Measurements from ENCODE around the gene SATB1. TPM values are rescaled to one million over a fixed set of nuclear protein-coding genes. Genes with fewer than 3 reads are reported as not detected.

Gene SATB1
- polyA plus RNA-seq, 1 donor from 2014 or later: 16.0 TPM

DNA sequence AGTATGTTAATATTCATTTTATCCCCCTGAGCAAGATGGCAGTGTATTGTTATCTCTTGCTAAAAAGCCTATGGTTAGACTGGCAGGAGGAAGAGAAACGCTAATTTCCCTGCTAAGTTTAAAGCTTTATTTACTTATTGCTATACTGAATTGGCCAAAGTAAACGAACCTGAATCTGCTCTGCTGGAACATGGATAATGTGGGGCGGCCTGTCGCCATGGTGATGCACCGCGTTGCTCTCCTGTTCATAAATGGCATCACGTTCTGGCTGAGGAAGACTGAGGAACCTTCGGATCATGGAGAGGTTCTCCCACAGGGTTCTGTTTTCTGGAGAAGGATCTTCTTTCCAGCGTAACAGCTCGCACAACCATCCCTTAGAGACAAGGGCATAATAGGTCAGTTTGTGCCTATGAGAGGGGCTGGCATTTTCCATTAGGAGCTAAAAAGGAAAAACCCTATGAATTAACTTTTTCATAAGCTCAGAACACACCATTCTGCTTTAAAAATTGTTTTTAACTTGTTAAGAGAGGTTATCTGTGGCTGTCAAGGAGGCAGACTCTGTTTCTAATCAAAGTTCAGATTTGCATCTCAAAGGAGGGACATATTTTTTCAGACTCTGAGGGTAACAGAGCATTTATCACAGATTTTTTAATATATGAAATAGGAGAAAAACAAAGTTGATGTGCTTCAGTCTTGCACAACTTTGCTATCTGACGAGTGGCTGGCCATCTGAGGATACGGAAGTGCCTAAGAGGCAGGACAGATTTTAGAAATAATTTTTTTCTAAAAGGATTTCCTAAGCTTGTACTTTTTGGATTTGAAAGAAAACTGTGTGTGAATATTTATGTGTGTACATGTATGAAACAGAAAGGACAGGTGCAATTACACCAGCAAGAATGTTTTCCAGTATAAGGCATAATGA, 73.1 kb downstream of the SATB1 start:
- no peaks in the 10 kb centered on the region for H3K36me3 ChIP-seq (ENCODE audit: insufficient read depth, low read length)
- H3K9me2 ChIP-seq (ENCODE audit: insufficient read depth, low read length): no peaks in the 10 kb centered on the region
- H3K79me2 ChIP-seq (replicated peaks; ENCODE audit: insufficient read depth, low read length): no peaks in the 10 kb centered on the region
- H3K4me3 ChIP-seq (ENCODE audit: low read length): no peak overlapping the region
- H3K27me3 ChIP-seq (ENCODE audit: insufficient read depth, low read depth, low read length): no peaks in the 10 kb centered on the region
- H3F3A ChIP-seq (ENCODE audit: insufficient read depth, low read length, poor library complexity, severe bottlenecking): no peaks in the 10 kb centered on the region
- H3K9ac ChIP-seq (ENCODE audit: low read length): no peak overlapping the region
- no peaks in the 10 kb centered on the region for H3K9me3 ChIP-seq (ENCODE audit: low read length)
- TF ChIP-seq SMC3 (conservative IDR thresholded peaks at IDR 0.05; ENCODE audit: poor library complexity) (no peak), EP300 (conservative IDR thresholded peaks at IDR 0.05; ENCODE audit: poor library complexity, severe bottlenecking) (no peak), POLR2AphosphoS5 (IDR thresholded peaks at IDR 0.05) (no peak), RAD21 (conservative IDR thresholded peaks at IDR 0.05) (no peak), CTCF (IDR thresholded peaks at IDR 0.05; ENCODE audit: poor library complexity, severe bottlenecking) (no peak), EZH2 (IDR thresholded peaks at IDR 0.05; ENCODE audit: borderline replicate concordance, insufficient read depth, low read length, poor library complexity, severe bottlenecking) (no peak), TAF1 (IDR thresholded peaks at IDR 0.05; ENCODE audit: low read depth) (no peak), MXI1 (conservative IDR thresholded peaks at IDR 0.05; ENCODE audit: poor library complexity, severe bottlenecking) (no peak)
- TF ChIP-seq, protein P1, sequence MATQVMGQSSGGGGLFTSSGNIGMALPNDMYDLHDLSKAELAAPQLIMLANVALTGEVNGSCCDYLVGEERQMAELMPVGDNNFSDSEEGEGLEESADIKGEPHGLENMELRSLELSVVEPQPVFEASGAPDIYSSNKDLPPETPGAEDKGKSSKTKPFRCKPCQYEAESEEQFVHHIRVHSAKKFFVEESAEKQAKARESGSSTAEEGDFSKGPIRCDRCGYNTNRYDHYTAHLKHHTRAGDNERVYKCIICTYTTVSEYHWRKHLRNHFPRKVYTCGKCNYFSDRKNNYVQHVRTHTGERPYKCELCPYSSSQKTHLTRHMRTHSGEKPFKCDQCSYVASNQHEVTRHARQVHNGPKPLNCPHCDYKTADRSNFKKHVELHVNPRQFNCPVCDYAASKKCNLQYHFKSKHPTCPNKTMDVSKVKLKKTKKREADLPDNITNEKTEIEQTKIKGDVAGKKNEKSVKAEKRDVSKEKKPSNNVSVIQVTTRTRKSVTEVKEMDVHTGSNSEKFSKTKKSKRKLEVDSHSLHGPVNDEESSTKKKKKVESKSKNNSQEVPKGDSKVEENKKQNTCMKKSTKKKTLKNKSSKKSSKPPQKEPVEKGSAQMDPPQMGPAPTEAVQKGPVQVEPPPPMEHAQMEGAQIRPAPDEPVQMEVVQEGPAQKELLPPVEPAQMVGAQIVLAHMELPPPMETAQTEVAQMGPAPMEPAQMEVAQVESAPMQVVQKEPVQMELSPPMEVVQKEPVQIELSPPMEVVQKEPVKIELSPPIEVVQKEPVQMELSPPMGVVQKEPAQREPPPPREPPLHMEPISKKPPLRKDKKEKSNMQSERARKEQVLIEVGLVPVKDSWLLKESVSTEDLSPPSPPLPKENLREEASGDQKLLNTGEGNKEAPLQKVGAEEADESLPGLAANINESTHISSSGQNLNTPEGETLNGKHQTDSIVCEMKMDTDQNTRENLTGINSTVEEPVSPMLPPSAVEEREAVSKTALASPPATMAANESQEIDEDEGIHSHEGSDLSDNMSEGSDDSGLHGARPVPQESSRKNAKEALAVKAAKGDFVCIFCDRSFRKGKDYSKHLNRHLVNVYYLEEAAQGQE (IDR thresholded peaks at IDR 0.05; ENCODE audit: borderline replicate concordance): no peak
- no peak overlapping the region for H3K27ac ChIP-seq (ENCODE audit: low read length)
- no peak overlapping the region for H3K4me2 ChIP-seq (ENCODE audit: low read length)
- H4K20me1 ChIP-seq (ENCODE audit: insufficient read depth): no peaks in the 10 kb centered on the region
- H2AFZ ChIP-seq (ENCODE audit: low read depth, low read length): no peak overlapping the region

DNA sequence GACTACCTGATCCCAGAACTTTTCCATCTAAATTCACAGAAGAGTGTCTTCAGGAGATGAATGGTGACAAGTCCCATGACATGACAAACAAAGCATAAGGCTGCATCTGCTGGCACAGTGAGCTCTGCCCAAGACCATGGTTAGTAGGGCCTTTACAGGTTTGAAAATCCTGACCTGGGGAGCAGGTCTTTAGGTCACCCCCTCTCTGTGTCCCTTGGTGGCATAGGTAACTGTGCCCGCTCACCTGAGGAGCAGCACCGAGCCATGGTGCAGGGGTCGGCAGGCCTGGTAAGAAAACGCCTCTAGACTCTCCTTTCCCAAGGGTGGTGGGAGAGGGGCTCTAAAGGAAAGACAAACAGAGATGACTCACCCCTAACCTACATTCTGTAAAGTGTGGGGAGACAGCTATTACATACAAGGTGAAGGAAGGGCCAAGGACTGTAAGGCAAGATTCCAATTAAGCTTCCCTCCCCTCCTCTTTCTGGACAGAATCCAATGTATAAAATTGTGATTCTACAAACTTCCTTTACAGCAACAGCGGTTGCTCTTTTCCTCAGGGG, 74.0 kb downstream of the SATB1 start:
- H3K9ac ChIP-seq (ENCODE audit: low read length): no peak overlapping the region
- TF ChIP-seq CTCF (IDR thresholded peaks at IDR 0.05; ENCODE audit: poor library complexity, severe bottlenecking): no peak
- TF ChIP-seq EZH2 (IDR thresholded peaks at IDR 0.05; ENCODE audit: borderline replicate concordance, insufficient read depth, low read length, poor library complexity, severe bottlenecking): no peak
- no peak for TF ChIP-seq SMC3 (conservative IDR thresholded peaks at IDR 0.05; ENCODE audit: poor library complexity)
- TF ChIP-seq, protein P1 (IDR thresholded peaks at IDR 0.05; ENCODE audit: borderline replicate concordance): no peak
- TF ChIP-seq TAF1 (IDR thresholded peaks at IDR 0.05; ENCODE audit: low read depth): no peak
- no peak for TF ChIP-seq EP300 (conservative IDR thresholded peaks at IDR 0.05; ENCODE audit: poor library complexity, severe bottlenecking)
- TF ChIP-seq RAD21 (conservative IDR thresholded peaks at IDR 0.05): no peak
- TF ChIP-seq POLR2AphosphoS5 (IDR thresholded peaks at IDR 0.05): no peak
- TF ChIP-seq MXI1 (conservative IDR thresholded peaks at IDR 0.05; ENCODE audit: poor library complexity, severe bottlenecking): no peak
- no peak overlapping the region for H2AFZ ChIP-seq (ENCODE audit: low read depth, low read length)
- H3K9me3 ChIP-seq (ENCODE audit: low read length): no peaks in the 10 kb centered on the region
- H3K4me3 ChIP-seq (ENCODE audit: low read length): no peak overlapping the region
- H4K20me1 ChIP-seq (ENCODE audit: insufficient read depth): no peaks in the 10 kb centered on the region
- H3K27me3 ChIP-seq (ENCODE audit: insufficient read depth, low read depth, low read length): no peaks in the 10 kb centered on the region
- no peaks in the 10 kb centered on the region for H3K36me3 ChIP-seq (ENCODE audit: insufficient read depth, low read length)
- no peak overlapping the region for H3K4me2 ChIP-seq (ENCODE audit: low read length)
- no peak overlapping the region for H3K27ac ChIP-seq (ENCODE audit: low read length)
- no peaks in the 10 kb centered on the region for H3K79me2 ChIP-seq (replicated peaks; ENCODE audit: insufficient read depth, low read length)
- no peaks in the 10 kb centered on the region for H3K9me2 ChIP-seq (ENCODE audit: insufficient read depth, low read length)
- H3F3A ChIP-seq (ENCODE audit: insufficient read depth, low read length, poor library complexity, severe bottlenecking): no peaks in the 10 kb centered on the region
